ENCODE data around the gene ZC3H7B.

Gene ZC3H7B

DNA sequence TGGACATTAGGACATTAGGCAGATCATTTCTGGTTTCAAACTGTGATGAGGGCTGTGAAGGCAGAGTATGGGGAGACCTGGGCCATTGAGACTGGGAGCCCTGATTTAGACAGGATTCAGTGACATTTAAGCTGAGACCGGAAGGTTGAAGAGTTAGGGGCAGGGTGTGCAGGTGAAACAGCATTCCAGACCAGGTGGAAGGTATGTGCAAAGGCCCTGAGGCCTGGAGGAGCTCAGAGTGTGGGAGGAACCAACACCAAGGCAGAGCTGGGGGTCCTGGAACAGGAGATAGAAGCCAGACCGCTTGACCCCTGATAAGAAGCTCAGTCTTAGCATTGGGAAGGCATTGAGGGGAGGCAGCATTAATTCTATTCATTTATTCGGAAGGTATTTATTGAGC lies 32.5 kb downstream of the ZC3H7B start:
- DNase-seq, result no peak

DNA sequence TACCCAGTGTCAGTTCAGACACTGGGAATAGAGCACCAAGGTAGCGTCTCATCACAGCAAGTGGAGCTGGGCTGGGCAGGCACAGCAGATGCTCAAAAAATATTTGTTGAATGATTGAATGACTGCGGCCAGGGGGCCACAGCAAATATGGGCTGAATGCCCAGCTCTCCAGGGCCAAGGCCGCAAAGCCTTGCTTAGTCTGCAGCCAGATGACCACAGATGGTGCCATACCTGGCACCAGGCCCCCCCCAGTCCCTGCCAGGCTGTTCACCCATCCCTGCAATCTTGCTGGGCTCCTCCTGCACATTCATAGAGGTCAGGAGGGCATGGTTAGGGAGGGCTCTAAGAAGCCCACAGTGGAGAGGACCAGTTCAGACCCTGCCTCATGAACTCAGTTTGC lies 32.9 kb downstream of the ZC3H7B start:
- no peak for DNase-seq

DNA sequence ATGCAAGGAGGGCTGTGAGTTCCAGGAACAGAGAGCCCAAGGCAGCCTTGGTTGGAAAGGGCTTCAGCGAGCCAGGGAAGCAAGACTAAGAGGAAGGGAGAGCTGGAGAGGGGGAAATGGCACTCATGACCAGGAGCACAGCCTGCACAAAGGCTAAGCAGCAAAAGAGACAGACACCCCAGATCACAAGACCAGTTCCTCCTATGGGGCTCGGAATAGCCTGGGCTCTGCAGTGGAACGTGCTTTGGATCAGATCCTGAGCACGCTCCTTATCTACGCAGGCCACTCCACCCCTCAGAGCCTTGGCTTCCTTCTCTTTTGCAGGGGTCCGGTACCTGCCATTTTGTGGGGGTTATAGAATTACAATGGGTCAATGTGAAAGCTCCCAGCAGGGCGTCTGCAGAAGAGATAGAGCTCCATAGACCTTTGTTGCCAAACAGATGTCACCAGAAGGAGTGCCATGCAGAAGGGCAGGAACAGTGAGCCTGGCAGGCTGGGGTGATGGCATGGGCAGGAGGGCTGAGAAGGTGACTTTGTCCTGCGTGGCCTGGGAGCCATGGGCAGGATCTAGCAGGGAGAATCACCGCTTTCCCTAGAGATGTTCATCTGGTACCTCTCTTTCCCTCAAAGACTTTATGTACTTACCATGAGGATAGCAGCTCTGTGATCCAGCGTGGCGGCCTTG lies 33.8 kb downstream of the ZC3H7B start:
- DNase-seq, result no peak

DNA sequence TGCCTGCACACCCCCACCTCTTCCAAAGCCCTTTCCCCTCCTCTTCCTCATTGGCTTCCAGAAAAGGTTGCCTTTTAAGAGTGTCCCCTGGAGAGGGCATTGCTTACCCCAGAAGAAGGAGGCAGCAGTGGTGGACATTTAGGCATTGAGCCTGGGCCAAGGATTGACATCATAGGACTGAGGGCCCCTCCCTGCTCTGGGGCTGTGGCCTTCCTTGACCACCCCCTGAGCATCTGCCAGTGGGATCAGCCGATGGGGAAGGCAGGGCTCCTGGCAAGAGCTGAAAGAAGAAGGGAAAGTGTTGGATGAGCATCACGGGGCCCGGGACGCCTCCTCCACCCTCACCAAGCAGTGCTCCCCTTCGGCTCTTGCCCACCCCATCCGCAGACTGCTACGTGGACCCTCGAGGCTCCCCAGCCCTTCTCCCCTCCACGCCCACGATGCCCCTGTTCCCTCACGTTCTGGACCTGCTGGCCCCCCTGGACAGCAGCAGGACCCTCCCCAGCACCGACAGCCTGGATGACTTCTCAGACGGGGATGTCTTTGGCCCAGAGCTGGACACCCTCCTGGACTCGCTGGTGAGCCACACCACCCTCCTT lies 37.4 kb downstream of the ZC3H7B start:
- DNase-seq, result no peak

DNA sequence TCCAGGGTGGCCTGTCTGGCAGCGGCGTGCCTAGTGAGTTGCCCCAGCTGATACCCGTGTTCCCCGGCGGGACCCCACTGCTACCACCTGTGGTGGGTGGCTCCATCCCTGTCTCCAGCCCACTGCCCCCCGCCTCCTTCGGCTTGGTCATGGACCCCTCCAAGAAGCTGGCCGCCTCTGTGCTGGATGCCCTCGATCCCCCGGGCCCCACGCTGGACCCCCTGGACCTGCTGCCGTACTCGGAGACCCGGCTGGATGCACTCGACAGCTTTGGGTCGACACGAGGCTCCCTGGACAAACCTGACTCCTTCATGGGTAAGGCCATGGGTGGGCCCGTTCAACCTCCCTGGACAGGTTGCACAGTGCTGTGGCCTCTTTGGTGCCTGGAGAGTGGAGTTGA lies 38.5 kb downstream of the ZC3H7B start:
- no peak for DNase-seq

DNA sequence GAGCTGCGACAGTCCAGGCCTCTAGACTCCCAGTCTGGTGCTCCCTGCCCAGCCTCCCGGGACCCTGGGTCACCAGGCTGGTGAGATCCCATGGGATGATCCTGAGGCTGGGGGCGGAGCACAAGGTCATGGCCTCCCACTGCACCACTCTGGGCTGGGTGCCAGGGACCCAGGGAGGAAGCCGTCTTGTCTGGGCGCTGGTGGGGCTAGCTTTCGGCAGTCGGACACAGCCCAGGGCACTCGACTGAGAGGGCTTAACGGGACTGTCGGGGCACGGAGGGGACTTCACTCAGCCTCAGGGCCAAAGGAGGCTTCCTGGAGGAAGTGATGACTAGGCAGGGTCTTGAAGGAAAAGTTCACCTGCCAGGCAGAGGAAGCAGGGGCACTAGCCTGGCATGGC lies 39.0 kb downstream of the ZC3H7B start:
- DNase-seq, result no peak

DNA sequence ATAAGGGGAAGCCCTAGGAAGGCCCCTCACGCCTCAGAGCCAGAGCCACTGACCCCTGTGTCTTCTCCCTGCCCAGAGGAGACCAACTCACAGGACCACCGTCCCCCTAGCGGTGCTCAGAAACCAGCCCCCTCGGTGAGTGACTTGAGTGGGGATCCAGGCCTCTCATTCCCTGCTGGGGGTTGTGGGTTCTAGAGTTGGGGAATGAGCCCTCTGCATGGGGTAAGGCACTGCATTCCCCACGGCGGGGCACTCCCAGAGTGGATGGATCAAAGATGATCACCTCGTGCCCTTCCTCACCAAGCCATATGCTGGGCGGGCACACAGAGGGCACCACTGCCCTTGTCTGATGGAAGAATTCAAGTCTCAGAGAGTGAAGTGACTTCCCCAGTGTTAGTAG lies 39.7 kb downstream of the ZC3H7B start:
- DNase-seq, result no peak

DNA sequence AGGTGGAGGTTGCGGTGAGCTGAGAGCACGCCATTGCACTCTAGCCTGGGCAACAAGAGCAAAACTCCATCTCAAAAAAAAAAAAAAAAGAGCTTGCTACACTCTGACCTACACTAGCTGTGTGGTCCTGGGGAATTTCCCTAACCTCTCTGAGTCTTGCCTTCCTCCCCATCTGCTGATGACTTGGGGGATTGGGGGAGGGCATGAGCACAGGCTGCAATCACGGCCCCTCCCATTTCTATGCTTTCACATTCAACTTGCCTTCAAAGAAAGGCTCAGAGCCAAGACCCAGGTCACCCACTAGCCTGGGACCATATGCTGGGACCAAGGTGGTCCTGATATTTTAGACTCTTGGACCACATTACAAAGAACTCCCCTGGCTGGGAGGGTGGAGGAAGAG lies 40.7 kb downstream of the ZC3H7B start:
- peak in 1 of 5 donors; percentile 40 for DNase-seq

DNA sequence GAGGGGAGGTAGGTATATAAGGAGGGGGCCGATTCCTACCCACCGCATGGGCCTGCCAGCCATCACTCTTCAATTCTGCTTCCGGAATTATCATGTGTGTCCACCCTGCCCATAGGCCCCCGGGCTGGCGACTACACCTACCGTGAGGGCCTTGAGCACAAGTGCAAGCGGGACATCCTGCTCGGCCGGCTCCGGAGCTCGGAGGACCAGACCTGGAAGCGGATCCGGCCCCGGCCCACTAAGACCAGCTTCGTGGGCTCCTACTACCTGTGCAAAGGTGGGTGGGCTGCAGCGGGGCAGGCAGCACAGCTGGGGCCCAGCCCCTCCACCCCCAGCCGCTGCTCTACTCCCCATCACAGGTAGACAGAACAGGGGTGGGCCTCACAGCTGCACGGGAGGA lies 42.0 kb downstream of the ZC3H7B start:
- no peak for DNase-seq

DNA sequence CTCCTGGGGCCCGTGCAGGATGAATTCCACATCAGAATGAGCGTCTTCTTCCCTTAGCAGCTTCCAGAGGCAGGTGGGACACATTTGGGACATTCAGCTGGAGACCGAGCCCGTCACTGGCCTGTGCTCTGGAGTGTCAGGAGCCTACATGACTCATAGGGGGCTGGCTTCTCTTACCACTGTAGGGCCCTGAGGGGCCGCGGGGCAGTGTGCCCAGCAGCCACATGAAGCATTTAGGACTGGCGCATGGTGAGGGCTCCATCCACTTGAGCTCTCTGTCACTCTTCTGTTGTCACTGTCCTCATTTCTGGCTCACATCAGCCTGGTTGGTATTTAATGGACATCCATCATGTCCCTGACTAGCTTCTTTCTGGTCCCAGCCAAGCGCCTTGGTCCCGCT lies 42.4 kb downstream of the ZC3H7B start:
- no peak for DNase-seq

DNA sequence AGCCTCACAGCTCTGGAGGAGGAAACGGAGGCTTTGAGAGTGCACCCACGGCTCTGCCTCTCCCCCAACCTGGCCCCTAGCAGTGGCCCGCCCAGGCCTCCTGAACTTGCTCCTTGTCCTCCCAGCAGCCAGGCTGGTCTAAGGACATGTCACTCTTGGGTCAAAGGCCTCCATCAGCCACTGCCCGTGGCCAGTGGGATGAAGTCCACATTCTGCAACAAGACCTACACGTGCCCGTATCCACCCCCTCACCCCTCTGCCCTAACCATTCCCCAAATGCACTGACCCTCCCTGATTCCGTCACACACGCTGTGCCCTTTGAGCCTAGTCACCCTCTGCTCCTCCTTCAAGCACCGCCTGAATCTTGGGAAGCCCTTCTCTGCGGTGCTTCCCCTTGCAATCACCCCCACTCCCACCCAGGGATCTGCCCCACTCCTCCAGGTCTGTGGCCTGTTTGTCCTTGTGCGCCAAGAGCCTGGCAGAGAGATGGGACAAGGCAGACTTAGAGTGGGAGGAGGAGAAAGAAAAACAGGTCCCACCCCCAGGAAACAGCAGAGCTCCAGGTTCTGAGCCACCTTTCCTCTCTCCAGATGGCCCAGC lies 43.0 kb downstream of the ZC3H7B start:
- no peak for DNase-seq

DNA sequence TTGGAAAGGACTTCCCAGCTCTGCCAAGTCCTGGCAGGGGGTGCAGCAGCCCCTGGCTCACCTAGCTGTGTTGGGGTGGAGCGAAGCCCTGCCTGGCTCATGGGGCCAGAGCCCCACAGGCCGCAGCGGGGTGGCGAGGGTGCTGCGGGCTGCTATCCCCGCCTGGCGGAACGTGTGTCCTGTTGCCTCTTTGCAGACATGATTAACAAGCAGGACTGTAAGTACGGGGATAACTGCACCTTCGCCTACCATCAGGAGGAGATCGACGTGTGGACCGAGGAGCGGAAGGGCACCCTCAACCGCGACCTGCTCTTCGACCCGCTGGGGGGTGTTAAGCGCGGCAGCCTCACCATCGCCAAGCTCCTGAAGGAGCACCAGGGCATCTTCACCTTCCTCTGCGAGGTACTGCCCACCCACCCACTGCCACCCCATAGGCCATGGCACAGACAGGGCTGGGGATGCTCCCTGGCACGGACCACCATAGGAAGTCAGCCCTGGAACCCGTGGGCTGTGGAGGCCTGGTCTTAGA lies 44.5 kb downstream of the ZC3H7B start:
- DNase-seq, result no peak

DNA sequence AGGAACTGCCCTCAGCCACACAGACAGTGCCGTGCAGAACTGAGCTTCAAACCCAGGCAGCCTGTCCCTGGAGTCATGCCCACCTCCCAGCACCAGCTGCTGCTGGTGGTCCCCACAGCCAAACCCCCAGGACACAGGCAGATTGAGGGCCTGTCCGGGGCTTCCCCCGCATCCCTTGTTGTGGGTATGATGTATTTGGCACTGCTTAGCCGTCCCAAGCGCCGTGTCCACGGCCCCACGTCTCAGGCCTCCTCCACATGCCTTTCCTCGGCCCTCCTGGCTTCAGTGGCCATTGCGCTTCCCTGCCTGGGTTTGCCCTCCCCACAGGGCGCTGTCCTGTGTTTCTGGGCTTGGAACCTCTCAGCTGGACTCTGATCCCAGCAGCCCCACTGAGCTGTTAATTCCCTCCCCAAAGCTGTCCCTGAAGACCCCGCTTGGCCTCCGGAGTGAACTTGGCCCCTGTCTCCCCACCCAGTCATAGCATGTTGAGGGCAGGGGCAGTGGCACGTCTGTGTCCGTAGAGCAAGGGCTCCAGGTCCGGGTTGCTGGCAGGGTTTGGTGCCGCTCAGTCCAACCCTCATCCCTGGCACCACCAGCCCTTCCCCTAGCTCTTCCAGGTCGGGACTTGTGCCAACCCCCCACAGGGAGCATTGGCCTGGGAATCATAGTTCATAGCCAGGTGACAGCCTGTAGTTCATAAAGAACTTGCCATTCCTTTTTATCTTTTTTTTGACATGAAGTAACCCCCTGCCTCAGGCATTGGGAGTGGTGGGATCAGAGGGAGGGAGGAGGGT lies 45.9 kb downstream of the ZC3H7B start:
- no peak for DNase-seq

DNA sequence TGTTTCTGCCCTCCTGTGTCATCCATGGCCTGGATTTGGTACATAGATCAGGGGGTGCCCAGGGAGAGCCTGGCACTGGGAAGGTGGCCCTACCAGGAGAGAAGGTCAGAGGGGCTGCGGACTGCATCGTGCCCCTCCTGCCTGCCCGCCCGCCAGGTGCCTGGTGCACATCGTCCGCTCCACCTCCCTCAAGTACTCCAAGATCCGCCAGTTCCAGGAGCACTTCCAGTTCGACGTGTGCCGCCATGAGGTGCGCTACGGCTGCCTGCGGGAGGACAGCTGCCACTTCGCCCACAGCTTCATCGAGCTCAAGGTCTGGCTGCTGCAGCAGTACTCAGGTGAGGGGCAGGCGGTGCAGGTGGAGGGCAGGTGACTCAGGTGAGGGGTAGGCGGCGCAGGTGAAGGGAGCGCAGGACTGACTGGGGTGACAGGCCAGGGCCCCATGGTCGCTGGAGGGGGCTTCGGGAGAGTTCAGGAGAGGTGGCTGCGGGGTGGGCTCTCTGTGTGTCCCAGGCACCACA lies 47.7 kb downstream of the ZC3H7B start:
- DNase-seq, result no peak

DNA sequence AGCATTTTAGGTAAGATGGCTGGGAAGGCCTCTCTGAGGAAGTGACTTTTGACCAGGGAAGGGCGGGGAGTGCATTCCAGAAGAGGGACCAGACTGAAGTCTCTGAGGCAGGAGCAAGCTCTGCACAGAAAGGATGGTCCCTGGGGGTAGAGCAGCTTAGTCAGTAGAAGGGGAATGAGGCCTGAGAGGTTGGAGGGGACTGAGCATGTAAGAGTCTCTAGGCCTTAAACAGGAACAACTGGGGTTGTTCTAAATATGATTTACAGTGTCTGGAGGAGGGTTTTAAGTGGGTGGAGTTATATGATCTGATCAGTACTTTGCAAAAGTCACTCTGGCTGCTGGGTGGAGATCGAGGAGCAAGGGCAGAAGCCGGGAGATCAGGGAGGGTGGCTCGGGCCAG lies 48.8 kb downstream of the ZC3H7B start:
- DNase-seq, result no peak

DNA sequence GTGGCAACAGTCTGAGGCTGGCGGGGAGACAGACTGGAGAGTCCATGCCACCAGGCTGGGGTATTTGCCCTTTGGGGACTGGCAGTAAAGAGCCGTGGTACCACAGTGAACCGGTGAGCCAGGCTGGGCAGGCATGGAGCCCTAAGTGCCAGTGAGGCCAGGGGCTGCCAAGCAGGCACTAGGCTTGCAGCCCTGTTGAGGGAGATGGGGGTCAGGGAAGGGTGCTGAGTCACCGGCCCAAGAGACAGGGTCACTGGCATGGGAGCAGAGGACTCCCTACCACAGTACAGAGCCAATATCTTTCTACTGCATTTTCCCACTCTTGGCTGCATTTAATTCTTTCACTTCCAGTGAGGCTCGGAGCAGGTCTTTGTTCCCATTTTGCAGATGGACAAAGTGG lies 49.7 kb downstream of the ZC3H7B start:
- DNase-seq, result no peak

DNA sequence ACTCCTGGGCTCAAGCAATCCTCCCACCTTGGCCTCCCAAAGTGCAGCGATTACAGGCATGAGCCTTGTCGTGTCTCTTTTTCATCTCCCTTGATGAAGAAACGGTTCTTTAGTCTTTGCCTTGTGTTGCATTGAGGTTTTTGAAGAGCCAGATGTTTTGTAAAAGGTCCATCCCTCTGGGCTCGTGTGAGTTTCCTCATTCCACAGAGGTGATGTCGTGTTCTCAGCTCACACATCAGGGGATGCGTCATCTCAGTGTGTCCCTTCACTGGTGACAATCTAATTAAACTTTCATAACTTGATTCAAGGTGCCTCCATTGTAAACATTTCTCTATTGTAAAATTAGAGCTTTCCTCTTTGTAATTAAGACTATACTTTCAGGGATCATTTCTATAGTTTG lies 50.7 kb downstream of the ZC3H7B start:
- DNase-seq, result no peak

DNA sequence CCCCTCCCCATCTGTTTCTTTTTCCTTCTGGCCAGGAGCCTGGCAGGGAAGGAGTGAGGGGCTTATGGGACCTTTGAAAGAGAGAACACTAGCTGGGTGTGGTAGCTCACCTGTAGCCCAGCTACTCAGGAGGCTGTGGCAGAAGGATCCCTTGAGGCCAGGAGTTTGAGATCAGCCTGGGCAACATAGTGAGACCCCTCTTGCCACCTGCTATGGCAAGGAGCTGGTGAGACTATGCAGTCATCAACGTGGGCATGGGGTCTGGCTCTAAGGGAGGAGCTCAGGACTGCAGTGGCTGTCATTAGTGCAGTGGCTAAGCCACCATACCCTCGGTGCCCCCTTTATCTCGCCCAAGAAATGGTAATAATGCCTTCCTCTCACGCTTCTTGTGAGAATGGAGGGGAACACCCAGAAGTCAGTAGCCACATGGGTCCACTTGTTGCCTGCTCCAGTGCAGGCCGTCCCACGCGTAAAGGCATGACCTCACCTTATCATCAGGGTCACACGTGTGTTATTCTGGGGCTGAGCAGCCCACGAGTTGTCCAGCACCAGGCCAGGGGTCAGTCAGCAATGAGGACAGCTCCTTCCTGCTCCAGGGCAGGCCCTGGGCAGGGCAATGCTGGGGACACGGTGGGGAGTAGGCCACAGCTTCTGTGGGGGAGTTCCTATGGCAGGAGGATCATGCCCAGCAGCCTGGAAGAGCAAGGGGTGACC lies 52.7 kb downstream of the ZC3H7B start:
- no peak for DNase-seq

DNA sequence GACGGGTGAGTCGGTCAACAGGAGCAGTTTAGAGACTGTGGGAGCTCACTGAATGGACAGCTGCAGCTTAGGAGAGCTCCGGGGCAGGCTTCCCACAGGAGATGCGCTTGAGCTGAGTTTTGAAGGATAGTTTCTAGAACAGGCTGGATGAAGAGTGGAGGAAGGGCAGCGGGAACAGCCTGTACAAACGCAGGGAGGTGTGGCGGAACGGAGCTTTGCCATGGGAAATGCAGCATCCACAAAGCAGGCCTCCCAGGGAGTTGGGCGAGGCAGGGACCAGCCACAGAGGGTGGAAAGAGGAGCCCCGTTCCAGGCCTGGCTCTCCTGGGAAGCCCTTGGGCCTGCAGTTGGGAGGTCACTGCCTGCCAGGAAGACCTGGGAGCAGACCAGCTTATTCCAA lies 53.7 kb downstream of the ZC3H7B start:
- DNase-seq, result no peak

DNA sequence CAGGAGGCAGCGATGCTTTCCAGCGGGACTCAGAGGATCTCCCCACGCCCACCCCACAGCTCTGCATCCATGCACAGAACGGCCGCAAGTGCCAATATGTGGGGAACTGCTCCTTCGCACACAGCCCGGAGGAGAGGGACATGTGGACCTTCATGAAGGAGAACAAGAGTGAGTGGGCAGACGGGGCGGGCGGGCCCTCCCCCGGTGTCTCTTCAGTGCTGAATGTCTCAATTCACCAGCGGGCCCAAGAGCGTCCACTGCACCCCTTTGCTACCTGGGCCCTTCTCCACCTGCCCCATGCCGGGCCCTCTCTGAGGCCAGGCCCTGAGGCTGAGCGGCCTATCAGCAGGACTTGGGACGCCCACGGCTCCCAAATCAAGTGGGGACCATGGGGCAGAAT lies 54.6 kb downstream of the ZC3H7B start:
- DNase-seq, result no peak

DNA sequence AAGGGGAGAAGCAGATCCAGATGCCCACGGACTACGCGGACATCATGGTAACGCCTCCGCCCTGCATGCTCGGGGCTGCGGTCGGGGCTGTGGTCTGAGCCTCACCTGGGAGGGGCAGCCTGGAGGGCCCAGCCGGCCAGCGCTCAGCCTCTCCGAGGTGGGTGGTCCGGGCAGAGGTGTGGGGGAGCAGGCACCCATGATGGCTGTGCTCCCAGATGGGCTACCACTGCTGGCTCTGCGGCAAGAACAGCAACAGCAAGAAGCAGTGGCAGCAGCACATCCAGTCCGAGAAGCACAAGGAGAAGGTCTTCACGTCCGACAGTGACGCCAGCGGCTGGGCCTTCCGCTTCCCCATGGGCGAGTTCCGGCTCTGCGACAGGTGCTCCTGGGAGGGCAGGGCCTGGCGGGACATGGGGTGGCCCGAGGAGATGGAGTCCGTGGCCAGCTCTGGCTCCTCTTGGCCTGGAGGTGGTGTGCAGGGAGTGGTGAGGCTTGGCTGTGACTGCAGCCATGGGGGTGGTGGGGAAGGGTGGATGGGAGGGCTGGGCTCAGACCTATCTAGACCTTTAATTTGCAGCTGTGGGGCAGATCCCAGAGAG lies 55.2 kb downstream of the ZC3H7B start:
- DNase-seq, result no peak

DNA sequence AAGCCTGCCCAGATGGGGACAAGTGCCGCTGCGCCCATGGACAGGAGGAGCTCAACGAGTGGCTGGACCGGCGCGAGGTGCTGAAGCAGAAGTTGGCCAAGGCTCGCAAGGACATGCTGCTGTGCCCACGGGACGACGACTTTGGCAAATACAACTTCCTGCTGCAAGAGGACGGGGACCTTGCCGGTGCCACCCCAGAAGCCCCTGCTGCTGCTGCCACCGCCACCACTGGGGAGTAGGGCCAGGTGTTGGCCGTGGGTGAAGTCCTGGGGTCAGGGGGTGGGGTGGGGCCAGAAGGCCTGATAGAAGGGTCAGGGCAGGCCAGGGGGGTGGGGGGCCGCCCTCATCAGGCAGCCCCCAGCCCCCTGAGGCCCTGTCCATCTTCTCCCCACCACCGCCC lies 55.9 kb downstream of the ZC3H7B start:
- no peak for DNase-seq
